GM12878 (cell line): ENCODE results near the gene ZNF581. TPM values are rescaled to one million over a fixed set of nuclear protein-coding genes. Genes with fewer than 3 reads are reported as not detected.

Source experiments
- ATF7 ChIP-seq: fragments of 450-650 bp; IDR thresholded peaks from 2 replicates; pipeline ENCODE4 v1.6.1; 2016; ENCODE audit warnings: low read depth, mild to moderate bottlenecking
- BCL11A ChIP-seq: IDR thresholded peaks from 2 replicates; pipeline ENCODE4 v1.6.1; 2011; ENCODE audit warnings: low read depth, low read length
- CBX5 ChIP-seq: sonication (generic); IDR thresholded peaks from 2 replicates; pipeline ENCODE4 v1.6.1; 2016; ENCODE audit warnings: low read depth, moderate library complexity, mild to moderate bottlenecking, inconsistent platforms
- CEBPZ ChIP-seq: fragments of 150-350 bp; IDR thresholded peaks from 2 replicates; pipeline ENCODE4 v1.6.1; 2016; ENCODE audit warnings: low read depth, low read length
- CHD2 ChIP-seq: IDR thresholded peaks from 2 replicates; pipeline ENCODE4 v1.6.1; 2011; ENCODE audit warnings: low read depth, low read length, improper control_type of control experiment, borderline replicate concordance
- FOXK2 ChIP-seq: fragments of 450-650 bp; IDR thresholded peaks from 2 replicates; pipeline ENCODE4 v1.6.1; 2017; ENCODE audit warnings: mild to moderate bottlenecking, moderate library complexity
- HDAC6 ChIP-seq: fragments of 200-600 bp; sonication (generic); IDR thresholded peaks from one replicate; pipeline ENCODE4 v1.8.0; 2017; ENCODE audit warnings: antibody characterized with exemption; ENCODE audit not compliant: unreplicated experiment
- IRF4 ChIP-seq: IDR thresholded peaks from 2 replicates; pipeline ENCODE4 v1.6.1; 2011; ENCODE audit warnings: low read depth, low read length
- KLF5 ChIP-seq: fragments of 450-650 bp; IDR thresholded peaks from 2 replicates; pipeline ENCODE4 v1.6.1; 2014; ENCODE audit warnings: mild to moderate bottlenecking; ENCODE audit not compliant: partially characterized antibody
- MTA3 ChIP-seq: IDR thresholded peaks from 2 replicates; pipeline ENCODE4 v1.6.1; 2012; ENCODE audit warnings: low read length, inconsistent platforms, borderline replicate concordance
- NKRF ChIP-seq: fragments of 450-650 bp; conservative IDR thresholded peaks from 2 replicates; pipeline ENCODE4 v1.6.1; 2017; ENCODE audit warnings: mild to moderate bottlenecking, moderate library complexity
- NRF1 ChIP-seq: conservative IDR thresholded peaks from 2 replicates; pipeline ENCODE4 v1.6.1; 2011; ENCODE audit warnings: mild to moderate bottlenecking, low read depth, low read length, improper control_type of control experiment
- PAX5 ChIP-seq: IDR thresholded peaks from 2 replicates; pipeline ENCODE4 v1.6.1; 2011; ENCODE audit warnings: low read depth, low read length, borderline replicate concordance
- POLR2AphosphoS2 ChIP-seq: IDR thresholded peaks from 2 replicates; pipeline ENCODE4 v1.6.1; 2011; ENCODE audit warnings: low read depth, mild to moderate bottlenecking, low read length, improper control_type of control experiment, moderate library complexity
- RB1 ChIP-seq: fragments of 450-650 bp; formaldehyde crosslinking; IDR thresholded peaks from 2 replicates; pipeline ENCODE4 v1.6.1; 2017; ENCODE audit warnings: mild to moderate bottlenecking, borderline replicate concordance
- RBBP5 ChIP-seq: fragments of 200-600 bp; sonication (generic); conservative IDR thresholded peaks from 2 replicates; pipeline ENCODE4 v1.6.1; 2016
- RCOR1 ChIP-seq: conservative IDR thresholded peaks from 2 replicates; pipeline ENCODE4 v1.6.1; 2012; ENCODE audit warnings: low read depth, low read length, improper control_type of control experiment
- RUNX3 ChIP-seq: IDR thresholded peaks from 2 replicates; pipeline ENCODE4 v1.6.1; 2012; ENCODE audit warnings: low read length, inconsistent platforms
- SRF ChIP-seq, 2 experiments: IDR thresholded peaks; 2 replicates each; pipeline ENCODE4 v1.6.1; 2011; ENCODE audit warnings: low read depth in 2 of 2, low read length in 2 of 2, mild to moderate bottlenecking in 1 of 2, moderate library complexity in 1 of 2
- WRNIP1 ChIP-seq: IDR thresholded peaks from 2 replicates; pipeline ENCODE4 v1.6.1; 2011; ENCODE audit warnings: low read depth, low read length, improper control_type of control experiment, borderline replicate concordance
- YY1 ChIP-seq: IDR thresholded peaks from 2 replicates; pipeline ENCODE4 v1.6.1; 2011; ENCODE audit warnings: low read depth, mild to moderate bottlenecking, low read length
- ZBED1 ChIP-seq: IDR thresholded peaks from 2 replicates; pipeline ENCODE4 v1.6.1; 2016; ENCODE audit warnings: borderline replicate concordance
- ZNF207 ChIP-seq: fragments of 450-650 bp; IDR thresholded peaks from 2 replicates; pipeline ENCODE4 v1.6.1; 2014; ENCODE audit warnings: antibody characterized with exemption, mild to moderate bottlenecking, borderline replicate concordance
- ZNF384 ChIP-seq: IDR thresholded peaks from 2 replicates; pipeline ENCODE4 v1.6.1; 2012; ENCODE audit warnings: low read depth, mild to moderate bottlenecking, low read length, improper control_type of control experiment, borderline replicate concordance
- ZSCAN29 ChIP-seq: fragments of 450-650 bp; IDR thresholded peaks from 2 replicates; pipeline ENCODE4 v1.6.1; 2017; ENCODE audit warnings: mild to moderate bottlenecking, moderate library complexity
- polyA plus RNA-seq, 11 experiments: library from polyadenylated mRNA; depleted of rRNA in 4 of 11; unstranded in 6 of 11; stranded (reverse) in 5 of 11; fragments of >200 nt; fragmentation: Nextera tagmentation in 4 of 11; fragmentation: Illumina TruSeq in 1 of 11; extraction: Ambion mirVana in 4 of 11; extraction: Trizol in 1 of 11; gene quantifications; 1 replicate in 1 of 11; 2 replicates in 10 of 11; pipeline versions ENCODE4 v1.2.1 to v1.2.3, GENCODE V29; 2011 to 2016; ENCODE audit warnings: inconsistent platforms in 2 of 11, missing spikeins in 2 of 11, low read depth in 1 of 11
- total RNA-seq, 4 experiments: library from RNA; depleted of rRNA in 3 of 4; stranded (reverse); fragments of >200 nt in 3 of 4; fragmentation: Illumina TruSeq in 1 of 4; extraction: Trizol in 1 of 4; gene quantifications; 2 replicates each; pipeline versions ENCODE4 v1.2.1 to v1.2.3, GENCODE V29; 2013 to 2021
- TF ChIP-seq, protein P1 (sequence below): fragments of 150-350 bp; IDR thresholded peaks from 2 replicates; pipeline ENCODE4 v1.6.1; 2014; ENCODE audit warnings: mild to moderate bottlenecking, low read depth, low read length

The ZNF581 gene
- total and polyA plus RNA-seq, 10 of the 15 experiments (the other 5 are each of a cell fraction or from before 2014, with no cell fraction given): 4.7 to 45.4 (median 22.2) TPM

GRCh38 chr19:55647732-55648584, 4.5 kb downstream of the ZNF581 start, which contains the start of gene CCDC106 (continued):
- TF ChIP-seq FOXK2 (no peak), CHD2 (0 out of 2 replicates have a peak, but pooled peaks have one; percentile 75), CEBPZ (no peak), SRF (IDR thresholded peaks at IDR 0.05; ENCODE audit: low read depth in 2 of 2, low read length in 2 of 2) (no peak), ZSCAN29 (no peak), ZBED1 (no peak), MTA3 (no peak), BCL11A (no peak), HDAC6 (no peak), ATF7 (0 out of 2 replicates have a peak, but pooled peaks have one; percentile 8), KLF5 (peak; percentile 41), RCOR1 (no peak), CBX5 (no peak), ZNF384 (no peak), PAX5 (no peak; the same call in 1 of the 2 replicates), POLR2AphosphoS2 (no peak), ZNF207 (peak; percentile 94), NKRF (peak; percentile 72), RB1 (peak; percentile 88; the same call in 1 of the 2 replicates), RUNX3 (peak; percentile 54), NRF1 (no peak), WRNIP1 (no peak), RBBP5 (no peak), IRF4 (no peak), YY1 (peak; percentile 72)
- TF ChIP-seq, protein P1, sequence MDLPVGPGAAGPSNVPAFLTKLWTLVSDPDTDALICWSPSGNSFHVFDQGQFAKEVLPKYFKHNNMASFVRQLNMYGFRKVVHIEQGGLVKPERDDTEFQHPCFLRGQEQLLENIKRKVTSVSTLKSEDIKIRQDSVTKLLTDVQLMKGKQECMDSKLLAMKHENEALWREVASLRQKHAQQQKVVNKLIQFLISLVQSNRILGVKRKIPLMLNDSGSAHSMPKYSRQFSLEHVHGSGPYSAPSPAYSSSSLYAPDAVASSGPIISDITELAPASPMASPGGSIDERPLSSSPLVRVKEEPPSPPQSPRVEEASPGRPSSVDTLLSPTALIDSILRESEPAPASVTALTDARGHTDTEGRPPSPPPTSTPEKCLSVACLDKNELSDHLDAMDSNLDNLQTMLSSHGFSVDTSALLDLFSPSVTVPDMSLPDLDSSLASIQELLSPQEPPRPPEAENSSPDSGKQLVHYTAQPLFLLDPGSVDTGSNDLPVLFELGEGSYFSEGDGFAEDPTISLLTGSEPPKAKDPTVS: no peak
